ENCODE results near the gene NTN1.

DNA sequence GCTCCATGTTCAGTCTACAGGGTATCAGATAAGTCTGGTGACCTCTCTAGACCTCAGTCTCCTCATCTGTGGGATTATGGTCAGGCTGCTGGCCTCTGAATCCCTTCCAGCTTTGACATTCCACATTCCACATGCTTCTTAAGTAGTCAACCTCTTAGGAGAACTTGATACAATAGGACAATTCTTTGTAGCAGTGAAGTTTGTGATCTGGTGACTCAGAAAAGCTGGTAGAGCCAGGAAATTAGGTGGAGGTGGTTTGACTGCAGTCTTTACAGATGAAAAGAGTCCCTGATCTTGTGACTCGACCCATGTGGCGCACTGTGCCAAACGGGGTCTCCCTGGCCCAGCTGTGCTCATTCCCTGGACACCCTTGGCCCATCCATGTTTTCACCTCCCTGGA, 147.8 kb downstream of the NTN1 start:
- no peak for TF ChIP-seq EZH2 (IDR thresholded peaks at IDR 0.05)
- no peak for TF ChIP-seq POLR2AphosphoS5 (IDR thresholded peaks at IDR 0.05; ENCODE audit: borderline replicate concordance, low read depth, low read length)
